ENCODE measurements around the gene VPS36. TPM values are rescaled to one million over a fixed set of nuclear protein-coding genes. Genes with fewer than 3 reads are reported as not detected.

Gene VPS36
- total and polyA plus RNA-seq, 10 of the 15 experiments (the other 5 are each of a cell fraction or from before 2014, with no cell fraction given) = 10.3 to 29.0 (median 23.9) TPM

- TF ChIP-seq ZNF687 (IDR thresholded peaks at IDR 0.05) (peak; percentile 82), PAX8 (IDR thresholded peaks at IDR 0.05) (no peak), IRF3 (IDR thresholded peaks at IDR 0.05) (peak; percentile 36; the same call in 1 of the 2 replicates), NRF1 (conservative IDR thresholded peaks at IDR 0.05; ENCODE audit: low read depth, low read length) (0 out of 2 replicates have a peak, but pooled peaks have one; percentile 7), ZZZ3 (IDR thresholded peaks at IDR 0.05; ENCODE audit: control insufficient read depth, insufficient read length, low read depth) (no peak), ZNF384 (IDR thresholded peaks at IDR 0.05; ENCODE audit: borderline replicate concordance, low read depth, low read length) (no peak), SREBF2 (IDR thresholded peaks at IDR 0.05; ENCODE audit: low read length) (no peak), TAF1 (IDR thresholded peaks at IDR 0.05; ENCODE audit: borderline replicate concordance, low read depth, low read length) (peak; percentile 53; the same call in 1 of the 2 replicates), SRF (IDR thresholded peaks at IDR 0.05; ENCODE audit: low read depth in 2 of 2, low read length in 2 of 2) (no peak), POLR2A (IDR thresholded peaks at IDR 0.05; ENCODE audit: low read depth, low read length) (peak; percentile 94), BHLHE40 (IDR thresholded peaks at IDR 0.05; ENCODE audit: borderline replicate concordance in 1 of 2, low read depth in 2 of 2, low read length in 1 of 2) (peak; percentile 44 to 68; a peak in 2 of 4 replicates), EZH2 (IDR thresholded peaks at IDR 0.05; ENCODE audit: borderline replicate concordance, control insufficient read depth, low read depth, low read length) (no peak), NR2F1 (conservative IDR thresholded peaks at IDR 0.05) (peak; percentile 77), NR2C2 (IDR thresholded peaks at IDR 0.05; ENCODE audit: borderline replicate concordance, control insufficient read depth, insufficient read length, low read depth) (no peak), WRNIP1 (IDR thresholded peaks at IDR 0.05; ENCODE audit: borderline replicate concordance, low read depth, low read length) (no peak), ZNF622 (IDR thresholded peaks at IDR 0.05) (no peak), BCL3 (IDR thresholded peaks at IDR 0.05; ENCODE audit: borderline replicate concordance, insufficient read depth, low read depth, low read length, poor library complexity, severe bottlenecking) (peak; percentile 40), MEF2A (IDR thresholded peaks at IDR 0.05; ENCODE audit: insufficient read depth, low read depth, low read length) (peak; percentile 71; the same call in 1 of the 2 replicates), GABPA (IDR thresholded peaks at IDR 0.05; ENCODE audit: low read depth) (peak; percentile 52; the same call in 1 of the 2 replicates), ZNF274 (IDR thresholded peaks at IDR 0.05; ENCODE audit: insufficient read depth, insufficient read length) (no peak)
Observed at GRCh38 chr13:52450012-52450792, at the start of gene VPS36 (continued).

Data from GM12878 (cell line).